HUES48 (cell line): ENCODE data around the gene ACY1.

ENCODE experiments used
- H3K27ac ChIP-seq: one replicate; pipeline ENCODE4 v1.7.0; 2013; ENCODE audit warnings: low read depth, low read length, inconsistent platforms
- H3K27me3 ChIP-seq: 2 replicates; pipeline ENCODE4 v1.6.1; 2013; ENCODE audit warnings: mild to moderate bottlenecking, low read length; ENCODE audit not compliant: control insufficient read depth, insufficient read depth
- H3K36me3 ChIP-seq: 2 replicates; pipeline ENCODE4 v1.6.1; 2013; ENCODE audit warnings: low read length; ENCODE audit not compliant: control insufficient read depth, insufficient read depth
- H3K4me1 ChIP-seq: 2 replicates; pipeline ENCODE4 v1.6.1; 2013; ENCODE audit warnings: mild to moderate bottlenecking, low read length; ENCODE audit not compliant: control insufficient read depth, insufficient read depth
- H3K4me3 ChIP-seq: 2 replicates; pipeline ENCODE4 v1.5.1; 2013; ENCODE audit warnings: mild to moderate bottlenecking, low read depth, low read length
- H3K9ac ChIP-seq: 2 replicates; pipeline ENCODE4 v1.6.1; 2013; ENCODE audit warnings: mild to moderate bottlenecking, low read depth, low read length, moderate library complexity
- H3K9me3 ChIP-seq: 2 replicates; pipeline ENCODE4 v1.6.1; 2013; ENCODE audit warnings: low read length; ENCODE audit not compliant: control insufficient read depth, insufficient read depth

Gene ACY1

GRCh38 chr3:51941798-51942602, 41.3 kb upstream of the ACY1 start, which contains the start of the genes PARP3 and RRP9:
PARP3 (plus strand) TSS chr3:51942363; CDS start chr3:51943356, 993 bp downstream.
RRP9 (minus strand) TSS chr3:51941904; CDS start chr3:51941867, 37 bp downstream.
- H3K4me1 ChIP-seq = peaks cover 3% of the 10 kb centered on the region; the same call in 1 of the 2 replicates
- peak within 1 kb of the TSS; percentile 52 for H3K9ac ChIP-seq
- peaks cover 28% of the 10 kb centered on the region for H3K36me3 ChIP-seq
- no peaks in the 10 kb centered on the region for H3K9me3 ChIP-seq
- H3K27me3 ChIP-seq = no peaks in the 10 kb centered on the region
- peak within 1 kb of the TSS; percentile 77 for H3K4me3 ChIP-seq
- H3K27ac ChIP-seq = peak within 1 kb of the TSS; percentile 72

- H3K9me3 ChIP-seq = no peaks in the 10 kb centered on the region
- peaks cover 20% of the 10 kb centered on the region for H3K36me3 ChIP-seq
- H3K4me1 ChIP-seq = peaks cover 3% of the 10 kb centered on the region; the same call in 1 of the 2 replicates
- H3K9ac ChIP-seq = peak overlapping the region; percentile 39; the same call in 1 of the 2 replicates
- H3K27ac ChIP-seq = no peak overlapping the region
- no peaks in the 10 kb centered on the region for H3K27me3 ChIP-seq
- peak overlapping the region; percentile 49 for H3K4me3 ChIP-seq
These were observed 40.5 kb upstream of the ACY1 start for GRCh38 chr3:51942603-51943450.

GRCh38 chr3:51943451-51944391, 39.6 kb upstream of the ACY1 start:
- H3K27ac ChIP-seq = no peak overlapping the region
- no peak overlapping the region for H3K9ac ChIP-seq
- H3K4me3 ChIP-seq = no peak overlapping the region
- no peaks in the 10 kb centered on the region for H3K9me3 ChIP-seq
- H3K27me3 ChIP-seq = no peaks in the 10 kb centered on the region
- peaks cover 11% of the 10 kb centered on the region for H3K36me3 ChIP-seq
- peaks cover 3% of the 10 kb centered on the region; the same call in 1 of the 2 replicates for H3K4me1 ChIP-seq

GRCh38 chr3:51944451-51945021, 38.8 kb upstream of the ACY1 start:
- peaks cover 3% of the 10 kb centered on the region for H3K36me3 ChIP-seq
- no peak overlapping the region for H3K9ac ChIP-seq
- H3K4me1 ChIP-seq = peaks cover 3% of the 10 kb centered on the region; the same call in 1 of the 2 replicates
- no peaks in the 10 kb centered on the region for H3K27me3 ChIP-seq
- no peak overlapping the region for H3K4me3 ChIP-seq
- no peaks in the 10 kb centered on the region for H3K9me3 ChIP-seq
- H3K27ac ChIP-seq = no peak overlapping the region

- Histone ChIP-seq H3K4me1 (peaks cover 3% of the 10 kb centered on the region; the same call in 1 of the 2 replicates), H3K36me3 (no peaks in the 10 kb centered on the region), H3K27me3 (no peaks in the 10 kb centered on the region), H3K9me3 (no peaks in the 10 kb centered on the region), H3K4me3 (no peak overlapping the region), H3K27ac (no peak overlapping the region), H3K9ac (no peak overlapping the region)
These were observed 38.1 kb upstream of the ACY1 start for GRCh38 chr3:51945031-51945840.

- no peak overlapping the region for H3K4me3 ChIP-seq
- no peaks in the 10 kb centered on the region for H3K9me3 ChIP-seq
- peaks cover 2% of the 10 kb centered on the region; the same call in 1 of the 2 replicates for H3K27me3 ChIP-seq
- H3K9ac ChIP-seq = no peak overlapping the region
- H3K27ac ChIP-seq = no peak overlapping the region
- peaks cover 3% of the 10 kb centered on the region; the same call in 1 of the 2 replicates for H3K4me1 ChIP-seq
- no peaks in the 10 kb centered on the region for H3K36me3 ChIP-seq
These were observed 37.2 kb upstream of the ACY1 start for GRCh38 chr3:51945926-51946705.

- Histone ChIP-seq H3K9me3 (no peaks in the 10 kb centered on the region), H3K4me1 (peaks cover 3% of the 10 kb centered on the region; the same call in 1 of the 2 replicates), H3K27ac (no peak overlapping the region), H3K27me3 (peaks cover 8% of the 10 kb centered on the region; the same call in 1 of the 2 replicates), H3K36me3 (no peaks in the 10 kb centered on the region), H3K9ac (no peak overlapping the region), H3K4me3 (no peak overlapping the region)
These were observed 36.5 kb upstream of the ACY1 start for GRCh38 chr3:51946796-51947195.

- Histone ChIP-seq H3K27me3 (peaks cover 13% of the 10 kb centered on the region; the same call in 1 of the 2 replicates), H3K9ac (no peak overlapping the region), H3K4me1 (peaks cover 2% of the 10 kb centered on the region; the same call in 1 of the 2 replicates), H3K27ac (no peak overlapping the region), H3K4me3 (no peak overlapping the region), H3K36me3 (no peaks in the 10 kb centered on the region), H3K9me3 (no peaks in the 10 kb centered on the region)
These were observed 36.0 kb upstream of the ACY1 start for GRCh38 chr3:51947215-51947900.
